Liver (tissue), 3 donors: ENCODE measurements around the gene BACH2.

Source experiments
- TAF1 ChIP-seq: conservative IDR thresholded peaks from 2 replicates; pipeline ENCODE4 v1.6.1; 2016; ENCODE audit warnings: antibody characterized with exemption, mild to moderate bottlenecking
- TF ChIP-seq, protein P1 (sequence below): fragments of 150-350 bp; IDR thresholded peaks from 2 replicates; pipeline ENCODE4 v1.5.1; 2017; ENCODE audit warnings: improper control_type of control experiment, low read depth, low read length; ENCODE audit not compliant: missing input control
- donor health status: healthy.
- donor health status: healthy.

DNA sequence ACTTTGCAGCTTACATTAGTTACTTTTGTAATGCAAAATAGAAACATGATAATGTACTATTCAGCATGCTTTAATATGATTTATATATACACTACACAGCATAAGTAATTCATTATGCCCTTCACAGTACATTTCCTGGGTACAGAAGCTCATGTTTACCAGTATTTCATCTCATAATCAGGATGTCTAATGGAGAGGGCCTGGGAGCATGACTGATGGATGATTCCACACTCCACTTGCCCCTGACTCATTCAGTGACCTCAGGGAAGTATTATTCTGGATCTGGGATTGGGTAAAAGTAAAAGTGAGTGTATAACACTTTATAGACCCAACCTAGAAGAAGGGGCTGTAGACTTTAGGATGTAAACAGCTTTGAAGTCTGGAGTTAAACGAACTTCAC, 31.4 kb upstream of the BACH2 start:
- no peak for TF ChIP-seq TAF1
- TF ChIP-seq, protein P1, sequence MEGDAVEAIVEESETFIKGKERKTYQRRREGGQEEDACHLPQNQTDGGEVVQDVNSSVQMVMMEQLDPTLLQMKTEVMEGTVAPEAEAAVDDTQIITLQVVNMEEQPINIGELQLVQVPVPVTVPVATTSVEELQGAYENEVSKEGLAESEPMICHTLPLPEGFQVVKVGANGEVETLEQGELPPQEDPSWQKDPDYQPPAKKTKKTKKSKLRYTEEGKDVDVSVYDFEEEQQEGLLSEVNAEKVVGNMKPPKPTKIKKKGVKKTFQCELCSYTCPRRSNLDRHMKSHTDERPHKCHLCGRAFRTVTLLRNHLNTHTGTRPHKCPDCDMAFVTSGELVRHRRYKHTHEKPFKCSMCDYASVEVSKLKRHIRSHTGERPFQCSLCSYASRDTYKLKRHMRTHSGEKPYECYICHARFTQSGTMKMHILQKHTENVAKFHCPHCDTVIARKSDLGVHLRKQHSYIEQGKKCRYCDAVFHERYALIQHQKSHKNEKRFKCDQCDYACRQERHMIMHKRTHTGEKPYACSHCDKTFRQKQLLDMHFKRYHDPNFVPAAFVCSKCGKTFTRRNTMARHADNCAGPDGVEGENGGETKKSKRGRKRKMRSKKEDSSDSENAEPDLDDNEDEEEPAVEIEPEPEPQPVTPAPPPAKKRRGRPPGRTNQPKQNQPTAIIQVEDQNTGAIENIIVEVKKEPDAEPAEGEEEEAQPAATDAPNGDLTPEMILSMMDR = no peak
